ENCODE measurements around the gene PSMG1.

Gene PSMG1

DNA sequence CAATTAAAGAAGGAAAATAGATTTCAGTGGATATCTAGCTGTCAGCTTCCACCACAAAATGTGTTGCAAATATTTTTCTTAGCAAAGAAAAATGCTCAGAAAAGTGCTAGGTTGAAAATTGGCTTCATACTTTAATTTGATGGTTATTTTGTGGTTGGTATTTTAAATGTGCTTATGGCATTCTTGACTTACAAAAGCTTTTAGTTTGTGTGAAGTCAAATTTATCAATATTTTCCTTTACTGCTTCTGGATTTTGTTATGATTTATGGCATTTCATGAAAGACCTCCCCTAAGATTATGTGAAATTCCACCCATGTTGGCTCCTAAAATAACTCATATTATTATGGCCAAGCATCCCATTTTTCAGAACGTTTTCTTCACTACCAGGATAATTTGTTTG, 51.5 kb downstream of the PSMG1 start:
- no peak overlapping the region for H3K4me3 ChIP-seq (ENCODE audit: low read depth, low read length)
- DNase-seq (ENCODE audit: low read depth): no peak

DNA sequence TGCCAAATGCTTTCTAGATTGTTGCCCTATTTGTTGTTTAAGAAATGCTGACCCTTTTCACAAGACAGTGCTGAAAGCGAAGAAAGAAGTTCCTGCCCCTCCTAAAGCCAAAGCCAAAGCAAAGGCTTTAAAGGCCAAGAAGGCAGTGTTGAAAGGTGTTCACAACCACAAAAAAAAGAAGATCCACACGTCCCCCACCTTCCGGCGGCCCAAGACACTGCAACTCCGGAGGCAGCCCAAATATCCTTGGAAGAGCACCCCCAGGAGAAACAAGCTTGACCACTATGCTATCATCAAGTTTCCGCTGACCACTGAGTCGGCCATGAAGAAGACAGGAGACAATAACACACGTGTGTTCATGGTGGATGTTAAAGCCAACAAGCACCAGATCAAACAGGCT, 55.7 kb downstream of the PSMG1 start:
- H3K4me3 ChIP-seq (ENCODE audit: low read depth, low read length): no peak overlapping the region
- no peak for DNase-seq (ENCODE audit: low read depth)

DNA sequence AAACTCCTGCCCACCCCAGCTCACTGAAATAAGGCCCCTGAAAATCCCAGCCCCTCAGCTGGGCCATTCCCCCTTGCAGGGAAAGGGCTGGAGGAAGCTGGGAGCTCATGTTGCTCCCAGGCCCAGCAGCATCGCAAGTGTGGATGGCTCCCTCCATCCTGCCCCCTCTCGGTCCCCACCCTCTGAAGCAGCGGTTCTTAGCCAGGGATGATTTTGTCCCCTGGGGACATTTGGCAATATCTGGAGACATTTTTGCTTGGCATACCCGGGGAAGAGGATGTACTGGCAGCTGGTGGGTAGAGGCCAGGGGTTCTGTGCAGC, 56.8 kb downstream of the PSMG1 start:
- no peak for DNase-seq (ENCODE audit: low read depth)
- no peak overlapping the region for H3K4me3 ChIP-seq (ENCODE audit: low read depth, low read length)

GRCh38 chr21:39125752-39126485, 57.3 kb downstream of the PSMG1 start:
- no peak for DNase-seq (ENCODE audit: low read depth)
- H3K4me3 ChIP-seq (ENCODE audit: low read depth, low read length): no peak overlapping the region
